A549 (cell line): ENCODE data around the gene SORD. TPM values are rescaled to one million over a fixed set of nuclear protein-coding genes. Genes with fewer than 3 reads are reported as not detected.

Experiments used
- ATAC-seq, 2 experiments: fragments of 200-7000 bp in 1 of 2; fragments of >200 bp in 1 of 2; cut with Nextera tagmentation in 1 of 2; cut with Tn5 transposase in 1 of 2; 3 replicates each; pipeline versions ENCODE4 v1.8.0 to v1.9.1; 2018 to 2020; ENCODE audit warnings: mild to moderate bottlenecking in 1 of 2, moderate library complexity in 1 of 2
- CTCF ChIA-PET: fragments of 300-600 bp; sonication (Branson Sonifier 250); formaldehyde crosslinking; extraction: SDS; loops from one replicate; lab custom pipeline; 2021; ENCODE audit warnings: antibody characterized with exemption, inconsistent platforms; lab: Yijun Ruan, JAX
- POLR2A ChIA-PET: fragments of 350-600 bp; formaldehyde crosslinking; extraction: SDS; loops from one replicate; lab custom pipeline; 2021; ENCODE audit warnings: antibody characterized with exemption, inconsistent platforms; lab: Yijun Ruan, JAX
- DNase-seq, 2 experiments: peaks; one replicate each; pipeline versions ENCODE4 v3.0.0 to v3.0.0-alpha.2; 2011 to 2016; ENCODE audit warnings: low read depth in 1 of 2, low spot score in 1 of 2
- FAIRE-seq: peaks from 2 replicates; lab custom pipeline; 2011; peaks lifted over from hg19 to GRCh38; lab: Jason Lieb, UNC
- H3K27ac ChIP-seq, 2 experiments: fragments of >200 bp; sonication (Bioruptor Twin); formaldehyde crosslinking; 3 replicates each; pipeline ENCODE4 v1.5.1; 2016 to 2017
- H3K4me1 ChIP-seq: fragments of >200 bp; sonication (Bioruptor Twin); formaldehyde crosslinking; 3 replicates; pipeline ENCODE4 v1.6.1; 2016
- H3K4me2 ChIP-seq: fragments of >200 bp; sonication (Bioruptor Twin); formaldehyde crosslinking; 3 replicates; pipeline ENCODE4 v1.6.1; 2016
- H3K4me3 ChIP-seq: fragments of >200 bp; sonication (Bioruptor Twin); formaldehyde crosslinking; 3 replicates; pipeline ENCODE4 v1.5.1; 2016
- H3K9me3 ChIP-seq: fragments of >200 bp; sonication (Bioruptor Twin); formaldehyde crosslinking; 3 replicates; pipeline ENCODE4 v1.6.1; 2016
- ATOH8 ChIP-seq: fragments of 250-450 bp; sonication (Bioruptor Pico); IDR thresholded peaks from 2 replicates; pipeline ENCODE4 v1.5.0; 2020; ENCODE audit warnings: low read depth, mild to moderate bottlenecking, moderate library complexity
- BHLHE40 ChIP-seq: IDR thresholded peaks from 2 replicates; pipeline ENCODE4 v1.6.1; 2012; ENCODE audit warnings: low read depth, low read length, inconsistent platforms
- CBX8 ChIP-seq: fragments of 200-600 bp; sonication (generic); IDR thresholded peaks from 2 replicates; pipeline ENCODE4 v1.6.1; 2016
- CEBPB ChIP-seq, 2 experiments: fragments of >200 bp in 1 of 2; sonication (Bioruptor Twin) in 1 of 2; formaldehyde crosslinking in 1 of 2; IDR thresholded peaks; 2 replicates each; pipeline ENCODE4 v1.6.1; 2012 to 2016
- CHD2 ChIP-seq: fragments of 150-350 bp; IDR thresholded peaks from 2 replicates; pipeline ENCODE4 v1.6.1; 2014; ENCODE audit warnings: low read length; ENCODE audit not compliant: partially characterized antibody
- E2F6 ChIP-seq: IDR thresholded peaks from 2 replicates; pipeline ENCODE4 v1.6.1; 2012; ENCODE audit warnings: low read depth, borderline replicate concordance
- EHMT2 ChIP-seq: fragments of 200-600 bp; sonication (generic); IDR thresholded peaks from 2 replicates; pipeline ENCODE4 v1.6.1; 2016; ENCODE audit warnings: antibody characterized with exemption, low read depth, mild to moderate bottlenecking, moderate library complexity
- HEYL ChIP-seq: fragments of 250-450 bp; sonication (Bioruptor Pico); IDR thresholded peaks from 2 replicates; pipeline ENCODE4 v1.8.0; 2021; ENCODE audit warnings: mild to moderate bottlenecking, moderate library complexity
- MYC ChIP-seq: IDR thresholded peaks from 2 replicates; pipeline ENCODE4 v1.6.1; 2012; ENCODE audit warnings: mild to moderate bottlenecking, inconsistent platforms, low read length, improper control_type of control experiment, borderline replicate concordance
- RAD21 ChIP-seq, 2 experiments: fragments of >200 bp in 1 of 2; sonication (Bioruptor Twin) in 1 of 2; formaldehyde crosslinking in 1 of 2; IDR thresholded peaks in 1 of 2; conservative IDR thresholded peaks in 1 of 2; 2 replicates in 1 of 2; 3 replicates in 1 of 2; pipeline ENCODE4 v1.6.1; 2012 to 2018; ENCODE audit warnings: inconsistent platforms in 1 of 2
- RARB ChIP-seq: fragments of 250-450 bp; sonication (Bioruptor Pico); IDR thresholded peaks from 2 replicates; pipeline ENCODE4 v1.8.0; 2021; ENCODE audit warnings: mild to moderate bottlenecking, moderate library complexity
- RNF2 ChIP-seq: fragments of 200-600 bp; sonication (generic); IDR thresholded peaks from 2 replicates; pipeline ENCODE4 v1.6.1; 2016; ENCODE audit warnings: low read depth, mild to moderate bottlenecking, antibody characterized with exemption, moderate library complexity, borderline replicate concordance
- SMC3 ChIP-seq: fragments of >200 bp; sonication (Bioruptor Twin); formaldehyde crosslinking; IDR thresholded peaks from 3 replicates; pipeline ENCODE4 v1.6.1; 2018; ENCODE audit warnings: inconsistent platforms
- ZC3H11A ChIP-seq: fragments of 450-650 bp; IDR thresholded peaks from 2 replicates; pipeline ENCODE4 v1.6.1; 2014; ENCODE audit warnings: antibody characterized with exemption, mild to moderate bottlenecking
- WGBS: methylation state at CpG from one replicate; pipeline ENCODE4 v1.1.6; 2017; ENCODE audit errors: missing lambda C conversion rate; 5-methylcytosine and 5-hydroxymethylcytosine counted together
- polyA plus RNA-seq, 4 experiments: library from polyadenylated mRNA; depleted of rRNA in 3 of 4; stranded (reverse); fragments of >200 nt; fragmentation: RNase III in 1 of 4; extraction: RNeasy Plus Mini Kit Qiagen cat#74134 plus additional on column Dnase treatment in 1 of 4; gene quantifications; 2 replicates in 3 of 4; 3 replicates in 1 of 4; pipeline ENCODE4 v1.2.3, GENCODE V29; 2011 to 2017
- TF ChIP-seq, protein P1 (sequence below): fragments of >200 bp; sonication (Bioruptor Twin); formaldehyde crosslinking; IDR thresholded peaks from 3 replicates; pipeline ENCODE4 v1.6.1; 2016
- TF ChIP-seq, protein P2 (sequence below): fragments of >200 bp; sonication (Bioruptor Twin); formaldehyde crosslinking; IDR thresholded peaks from 3 replicates; pipeline ENCODE4 v1.5.1; 2016

SORD gene
- polyA plus RNA-seq, 2 of the 4 experiments (the other 2 are of a cell fraction): 37.6 to 49.8 TPM

- TF ChIP-seq, protein P1, sequence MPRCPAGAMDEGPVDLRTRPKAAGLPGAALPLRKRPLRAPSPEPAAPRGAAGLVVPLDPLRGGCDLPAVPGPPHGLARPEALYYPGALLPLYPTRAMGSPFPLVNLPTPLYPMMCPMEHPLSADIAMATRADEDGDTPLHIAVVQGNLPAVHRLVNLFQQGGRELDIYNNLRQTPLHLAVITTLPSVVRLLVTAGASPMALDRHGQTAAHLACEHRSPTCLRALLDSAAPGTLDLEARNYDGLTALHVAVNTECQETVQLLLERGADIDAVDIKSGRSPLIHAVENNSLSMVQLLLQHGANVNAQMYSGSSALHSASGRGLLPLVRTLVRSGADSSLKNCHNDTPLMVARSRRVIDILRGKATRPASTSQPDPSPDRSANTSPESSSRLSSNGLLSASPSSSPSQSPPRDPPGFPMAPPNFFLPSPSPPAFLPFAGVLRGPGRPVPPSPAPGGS: no peak
- TF ChIP-seq RAD21 (conservative IDR thresholded peaks at IDR 0.05 in 1 of 2, IDR thresholded peaks at IDR 0.05 in 1 of 2) (no peak), EHMT2 (no peak), RARB (no peak)
- TF ChIP-seq, all 56 proteins: peak for 0
Observed at GRCh38 chr15:45117308-45118130, 94.5 kb downstream of the SORD start (continued).

DNA sequence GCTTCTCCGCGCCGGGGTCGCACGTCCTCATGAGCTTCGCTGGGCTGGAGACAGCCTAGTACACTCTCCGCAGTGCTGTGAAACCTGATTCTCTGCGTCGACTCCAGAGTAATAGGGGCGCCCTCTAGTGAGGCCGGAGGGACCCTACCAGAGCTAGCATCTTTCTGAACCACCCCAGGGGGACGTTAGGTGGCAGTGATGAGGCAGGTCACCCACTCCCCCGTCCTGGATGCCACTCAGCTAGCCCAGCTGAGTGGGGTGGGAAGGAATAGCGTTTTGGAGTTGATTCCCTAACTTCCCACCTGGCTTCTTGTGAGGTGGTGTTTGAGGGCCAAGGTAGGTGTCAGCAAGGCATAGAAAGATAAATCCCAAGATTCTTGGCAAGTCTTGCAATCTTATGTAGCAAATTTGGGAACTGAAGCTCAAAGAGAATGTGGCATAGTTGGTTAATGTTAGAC is 95.2 kb downstream of the SORD start:
- Histone ChIP-seq H3K27ac (no peak overlapping the region), H3K4me2 (peak overlapping the region; percentile 49; the same call in 2 of the 3 replicates), H3K4me1 (peaks cover 13% of the 10 kb centered on the region), H3K4me3 (no peak overlapping the region), H3K9me3 (no peaks in the 10 kb centered on the region)
- peak; percentile 82 to 94 for ATAC-seq
- POLR2A ChIA-PET: interaction anchor here (0.5 kb wide), 1 partner anchor 20 kb away, joined by 5 read pairs; no protein-coding TSS in a partner anchor
- TF ChIP-seq E2F6 (no peak), CBX8 (no peak), SMC3 (peak; percentile 69), HEYL (CRISPR knock-in tag) (no peak), MYC (no peak), CEBPB (IDR thresholded peaks at IDR 0.05) (no peak), RNF2 (no peak), ZC3H11A (no peak), ATOH8 (CRISPR knock-in tag) (no peak), RAD21 (conservative IDR thresholded peaks at IDR 0.05 in 1 of 2, IDR thresholded peaks at IDR 0.05 in 1 of 2) (peak; percentile 62 to 64)
- TF ChIP-seq, protein P2, sequence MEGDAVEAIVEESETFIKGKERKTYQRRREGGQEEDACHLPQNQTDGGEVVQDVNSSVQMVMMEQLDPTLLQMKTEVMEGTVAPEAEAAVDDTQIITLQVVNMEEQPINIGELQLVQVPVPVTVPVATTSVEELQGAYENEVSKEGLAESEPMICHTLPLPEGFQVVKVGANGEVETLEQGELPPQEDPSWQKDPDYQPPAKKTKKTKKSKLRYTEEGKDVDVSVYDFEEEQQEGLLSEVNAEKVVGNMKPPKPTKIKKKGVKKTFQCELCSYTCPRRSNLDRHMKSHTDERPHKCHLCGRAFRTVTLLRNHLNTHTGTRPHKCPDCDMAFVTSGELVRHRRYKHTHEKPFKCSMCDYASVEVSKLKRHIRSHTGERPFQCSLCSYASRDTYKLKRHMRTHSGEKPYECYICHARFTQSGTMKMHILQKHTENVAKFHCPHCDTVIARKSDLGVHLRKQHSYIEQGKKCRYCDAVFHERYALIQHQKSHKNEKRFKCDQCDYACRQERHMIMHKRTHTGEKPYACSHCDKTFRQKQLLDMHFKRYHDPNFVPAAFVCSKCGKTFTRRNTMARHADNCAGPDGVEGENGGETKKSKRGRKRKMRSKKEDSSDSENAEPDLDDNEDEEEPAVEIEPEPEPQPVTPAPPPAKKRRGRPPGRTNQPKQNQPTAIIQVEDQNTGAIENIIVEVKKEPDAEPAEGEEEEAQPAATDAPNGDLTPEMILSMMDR: peak; percentile 90
- no peak for FAIRE-seq
- CTCF ChIA-PET: interaction anchor here (0.7 to 2.2 kb wide), 30 partner anchors 8 to 161 kb away, joined by 3 to 13 read pairs (median 3); partner anchors contain the start of genes DUOX1 and DUOXA1
- peak; percentile 75 to 85 for DNase-seq
- 3% methylated on average over 8 of the region's 14 CpGs for WGBS

GRCh38 chr15:45118996-45119395 is 96.0 kb downstream of the SORD start:
- POLR2A ChIA-PET: no interaction called here
- no peak for FAIRE-seq
- CTCF ChIA-PET: interaction anchor here (0.9 to 1.9 kb wide), 7 partner anchors 25 to 152 kb away, joined by 3 to 7 read pairs (median 5); no protein-coding TSS in a partner anchor

More at GRCh38 chr15:45118996-45119395, 96.0 kb downstream of the SORD start:
- WGBS: 83% methylated on average over 3 of the region's 5 CpGs
- DNase-seq (no peak), ATAC-seq (no peak)
- H3K4me2 ChIP-seq: no peak overlapping the region
- H3K4me1 ChIP-seq: peaks cover 13% of the 10 kb centered on the region
- H3K9me3 ChIP-seq: no peaks in the 10 kb centered on the region
- no peak overlapping the region for H3K4me3 ChIP-seq
- H3K27ac ChIP-seq: no peak overlapping the region
- TF ChIP-seq CHD2: no peak
- TF ChIP-seq BHLHE40: no peak
